HAP-1 (cell line): ENCODE measurements around the gene SMIM5.

Experiments used
- DNase-seq, 2 experiments: peaks; one replicate each; pipeline ENCODE4 v3.0.0-alpha.2; 2016 to 2020; ENCODE audit warnings: low spot score in 2 of 2
- H3K27me3 ChIP-seq: fragments of 250-450 bp; sonication (Bioruptor Pico); 2 replicates; pipeline ENCODE4 v1.5.1; 2020; ENCODE audit warnings: low read depth, mild to moderate bottlenecking, moderate library complexity
- H3K36me3 ChIP-seq: fragments of 250-450 bp; sonication (Bioruptor Pico); replicated peaks from 2 replicates; pipeline ENCODE4 v1.5.1; 2020; ENCODE audit warnings: mild to moderate bottlenecking
- H3K4me1 ChIP-seq: fragments of 250-450 bp; sonication (Bioruptor Pico); 2 replicates; pipeline ENCODE4 v1.5.1; 2020; ENCODE audit warnings: mild to moderate bottlenecking
- H3K4me3 ChIP-seq: fragments of 250-450 bp; sonication (Bioruptor Pico); 2 replicates; pipeline ENCODE4 v1.5.1; 2020; ENCODE audit warnings: mild to moderate bottlenecking, moderate library complexity
- H3K9me3 ChIP-seq: fragments of 250-450 bp; sonication (Bioruptor Pico); 2 replicates; pipeline ENCODE4 v1.5.1; 2020; ENCODE audit warnings: mild to moderate bottlenecking, moderate library complexity
- in situ Hi-C: fragments of 300-500 bp; cut with MboI; formaldehyde crosslinking; loops from 3 replicates; pipeline ENCODE4 v1.14.3; 2020; ENCODE audit warnings: low sequenced_read_pairs, inconsistent platforms, mixed read lengths

The SMIM5 gene

GRCh38 chr17:75645501-75645888 is 12.3 kb downstream of the SMIM5 start:
- peaks cover 8% of the 10 kb centered on the region for H3K36me3 ChIP-seq

DNA sequence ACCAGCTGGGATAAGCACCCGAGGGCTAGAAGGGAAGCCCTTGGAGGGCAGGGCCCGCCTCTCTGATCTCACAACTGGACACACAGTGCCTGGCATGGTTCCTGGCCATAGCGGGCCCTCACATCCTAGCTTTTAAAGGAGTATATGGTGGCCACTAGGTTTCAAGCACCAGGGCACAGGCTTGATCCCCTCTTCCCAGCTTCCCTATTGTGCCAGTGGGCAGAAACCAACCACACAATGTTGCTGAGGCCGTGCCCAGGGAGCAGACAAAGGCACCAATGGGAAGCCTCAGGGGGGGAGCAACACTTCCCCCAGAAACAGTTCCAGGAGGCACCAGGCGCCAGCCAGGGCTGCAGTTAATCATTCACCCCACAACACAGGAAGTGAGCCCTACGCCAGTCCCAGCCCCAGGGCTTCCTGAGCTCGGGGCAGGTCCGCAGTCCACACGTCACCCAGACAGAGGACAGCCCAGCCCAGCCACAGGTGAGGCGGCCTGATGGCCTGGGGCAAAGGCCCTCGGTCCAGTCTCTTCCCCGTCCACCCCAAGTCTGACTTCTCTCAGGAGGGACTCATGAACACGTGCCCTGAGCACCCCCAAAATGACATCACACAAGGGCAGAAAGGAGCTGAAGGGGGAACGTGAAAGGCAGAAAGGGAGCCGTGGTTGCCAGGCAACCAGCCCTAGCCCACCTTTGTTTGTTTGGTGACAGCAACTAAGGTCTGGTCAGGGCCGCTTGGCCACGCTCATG is 12.8 kb downstream of the SMIM5 start:
- no peaks in the 10 kb centered on the region for H3K9me3 ChIP-seq
- H3K27me3 ChIP-seq: no peaks in the 10 kb centered on the region
- no peak overlapping the region for H3K4me3 ChIP-seq
- H3K36me3 ChIP-seq: peaks cover 13% of the 10 kb centered on the region
- DNase-seq: no peak
- H3K4me1 ChIP-seq: peaks cover 11% of the 10 kb centered on the region
- in situ Hi-C loops: no loop called here

More at GRCh38 chr17:75645501-75645888, 12.3 kb downstream of the SMIM5 start:
- Histone ChIP-seq H3K4me3 (no peak overlapping the region), H3K27me3 (no peaks in the 10 kb centered on the region), H3K9me3 (no peaks in the 10 kb centered on the region), H3K4me1 (peaks cover 11% of the 10 kb centered on the region)
- in situ Hi-C loops: no loop called here
- DNase-seq: no peak

- Histone ChIP-seq H3K27me3 (no peaks in the 10 kb centered on the region), H3K4me1 (peaks cover 11% of the 10 kb centered on the region), H3K4me3 (no peak overlapping the region), H3K36me3 (peaks cover 19% of the 10 kb centered on the region), H3K9me3 (no peaks in the 10 kb centered on the region)
- DNase-seq: no peak
- in situ Hi-C loops: no loop called here
These were observed 13.4 kb downstream of the SMIM5 start for GRCh38 chr17:75646638-75646992.

- no peaks in the 10 kb centered on the region for H3K27me3 ChIP-seq
- H3K36me3 ChIP-seq: peaks cover 21% of the 10 kb centered on the region
- peaks cover 11% of the 10 kb centered on the region for H3K4me1 ChIP-seq
- in situ Hi-C loops: no loop called here
- H3K4me3 ChIP-seq: no peak overlapping the region
- no peak for DNase-seq
- no peaks in the 10 kb centered on the region for H3K9me3 ChIP-seq
These were observed 13.8 kb downstream of the SMIM5 start for GRCh38 chr17:75647061-75647460.

GRCh38 chr17:75647921-75648320 is 14.7 kb downstream of the SMIM5 start:
- H3K4me3 ChIP-seq: no peak overlapping the region
- H3K4me1 ChIP-seq: peaks cover 8% of the 10 kb centered on the region
- in situ Hi-C loops: no loop called here
- no peaks in the 10 kb centered on the region for H3K9me3 ChIP-seq
- DNase-seq: no peak
- H3K27me3 ChIP-seq: no peaks in the 10 kb centered on the region
- H3K36me3 ChIP-seq: peaks cover 21% of the 10 kb centered on the region

DNA sequence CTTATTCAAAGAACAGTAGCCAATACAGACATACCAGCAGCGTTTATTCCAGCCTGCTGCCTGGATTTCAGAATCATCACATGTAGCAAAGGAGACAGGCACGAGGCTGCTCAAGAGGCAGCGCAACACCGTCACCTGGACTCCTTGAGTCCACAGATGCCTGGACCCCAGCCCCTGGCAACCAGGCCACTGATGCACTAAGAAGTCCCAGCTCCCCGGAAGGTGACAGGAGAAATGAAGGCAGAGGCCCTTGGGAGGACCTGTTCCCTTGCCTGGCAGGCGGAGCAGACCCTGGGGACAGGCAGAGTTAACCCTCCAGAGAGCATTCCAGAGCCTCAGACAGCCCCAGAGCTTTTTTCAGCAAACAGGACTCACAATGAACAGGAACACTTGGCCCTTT is 16.5 kb downstream of the SMIM5 start:
- peaks cover 28% of the 10 kb centered on the region for H3K36me3 ChIP-seq
- H3K4me3 ChIP-seq: no peak overlapping the region
- H3K9me3 ChIP-seq: no peaks in the 10 kb centered on the region
- DNase-seq: no peak
- H3K4me1 ChIP-seq: no peaks in the 10 kb centered on the region
- in situ Hi-C loops: no loop called here
- H3K27me3 ChIP-seq: no peaks in the 10 kb centered on the region

DNA sequence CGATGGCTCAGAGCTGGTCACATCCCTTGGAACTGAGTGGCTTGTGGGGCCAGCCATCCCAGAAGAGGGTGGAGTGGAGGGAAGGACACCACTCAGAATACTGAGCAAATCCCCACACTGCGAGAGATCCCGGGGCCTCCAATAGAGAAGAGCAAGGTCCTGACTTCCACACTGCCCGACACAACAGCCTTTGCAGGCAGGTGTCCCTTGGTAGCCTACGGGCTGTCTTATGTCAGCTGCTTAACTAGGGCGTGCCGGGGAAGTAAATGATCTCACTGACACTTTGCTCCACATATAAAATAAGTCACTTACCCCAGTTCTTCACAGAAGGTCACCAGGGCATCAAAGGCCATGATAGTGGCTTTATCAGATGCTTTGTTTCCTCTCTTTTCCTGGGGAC is 17.6 kb downstream of the SMIM5 start:
- no peak for DNase-seq
- Histone ChIP-seq H3K4me1 (no peaks in the 10 kb centered on the region), H3K27me3 (no peaks in the 10 kb centered on the region), H3K36me3 (peaks cover 33% of the 10 kb centered on the region), H3K4me3 (no peak overlapping the region), H3K9me3 (no peaks in the 10 kb centered on the region)
- in situ Hi-C loops: no loop called here

DNA sequence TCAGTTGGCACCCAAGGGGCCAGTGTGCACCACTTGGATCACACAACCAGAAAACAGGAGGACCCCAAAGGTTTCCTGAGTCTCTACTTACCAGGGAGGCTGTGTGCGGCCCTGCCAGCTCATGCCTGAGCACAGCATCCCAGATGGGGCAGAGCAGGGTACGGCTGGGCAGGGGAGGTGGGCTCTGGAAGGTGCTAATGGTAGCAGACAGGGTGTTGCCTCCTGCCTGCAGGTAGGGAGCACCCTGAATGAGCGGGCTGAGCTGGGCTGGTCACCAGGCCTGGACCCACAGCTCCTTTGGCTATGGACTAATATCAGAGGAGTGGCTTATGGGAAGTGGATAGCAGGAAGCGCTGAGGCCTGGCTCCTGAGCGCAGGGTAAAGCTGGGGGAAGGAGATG is 19.1 kb downstream of the SMIM5 start:
- Histone ChIP-seq H3K36me3 (peaks cover 37% of the 10 kb centered on the region), H3K4me1 (no peaks in the 10 kb centered on the region), H3K27me3 (no peaks in the 10 kb centered on the region), H3K4me3 (no peak overlapping the region), H3K9me3 (no peaks in the 10 kb centered on the region)
- no peak for DNase-seq
- in situ Hi-C loops: no loop called here

GRCh38 chr17:75652934-75653549 is 19.8 kb downstream of the SMIM5 start:
- Histone ChIP-seq H3K4me3 (no peak overlapping the region), H3K27me3 (no peaks in the 10 kb centered on the region), H3K36me3 (peaks cover 40% of the 10 kb centered on the region), H3K9me3 (no peaks in the 10 kb centered on the region), H3K4me1 (no peaks in the 10 kb centered on the region)
- in situ Hi-C loops: no loop called here
- peak; percentile 28 to 62 for DNase-seq

DNA sequence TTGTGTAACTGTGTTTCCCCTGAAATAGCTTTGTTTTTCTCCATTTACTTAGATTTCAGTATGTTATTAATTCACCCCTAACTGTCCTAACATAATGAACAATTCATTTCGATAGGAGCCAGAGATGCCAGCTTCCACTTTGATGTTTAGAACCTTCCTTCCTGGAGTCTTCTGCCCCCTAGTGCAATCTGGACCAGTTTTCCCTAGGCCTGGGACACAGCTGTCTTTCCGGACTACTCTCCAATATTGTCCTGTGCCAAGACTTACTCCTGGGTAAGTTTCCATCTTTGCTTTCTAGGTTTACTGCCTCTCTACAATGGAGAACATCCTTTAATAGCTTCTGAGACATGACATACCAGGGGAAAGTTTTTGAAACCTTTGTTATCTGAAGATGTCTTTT is 20.9 kb downstream of the SMIM5 start:
- in situ Hi-C loops: no loop called here
- no peak for DNase-seq
- Histone ChIP-seq H3K4me1 (no peaks in the 10 kb centered on the region), H3K27me3 (no peaks in the 10 kb centered on the region), H3K36me3 (peaks cover 42% of the 10 kb centered on the region), H3K9me3 (no peaks in the 10 kb centered on the region), H3K4me3 (no peak overlapping the region)

DNA sequence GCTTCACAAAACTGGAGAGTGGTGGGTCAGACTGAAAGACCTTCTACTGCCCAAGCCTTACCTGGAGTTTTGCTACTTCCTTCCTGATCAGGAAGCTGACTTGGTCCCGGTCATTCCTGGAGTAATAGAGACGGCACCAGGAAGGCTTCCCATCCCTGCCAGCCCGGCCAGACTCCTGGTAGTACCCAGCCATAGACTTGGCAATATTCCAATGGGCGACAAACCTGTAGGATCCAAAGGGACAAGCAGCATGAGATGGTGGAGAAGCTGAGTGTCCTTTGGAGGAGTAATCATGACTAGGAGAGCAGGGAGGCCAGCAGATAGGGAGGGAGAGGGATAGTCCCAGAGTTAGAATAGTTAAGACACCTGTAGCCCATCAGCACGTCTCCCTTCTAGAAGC is 25.0 kb downstream of the SMIM5 start:
- Histone ChIP-seq H3K4me3 (no peak overlapping the region), H3K4me1 (no peaks in the 10 kb centered on the region), H3K9me3 (no peaks in the 10 kb centered on the region), H3K36me3 (peaks cover 44% of the 10 kb centered on the region), H3K27me3 (no peaks in the 10 kb centered on the region)
- no peak for DNase-seq
- in situ Hi-C loops: no loop called here

- no peak for DNase-seq
- no peaks in the 10 kb centered on the region for H3K27me3 ChIP-seq
- no peak overlapping the region for H3K4me3 ChIP-seq
- H3K36me3 ChIP-seq: peaks cover 32% of the 10 kb centered on the region
- in situ Hi-C loops: no loop called here
- peaks cover 9% of the 10 kb centered on the region for H3K4me1 ChIP-seq
- H3K9me3 ChIP-seq: no peaks in the 10 kb centered on the region
These were observed 28.3 kb downstream of the SMIM5 start for GRCh38 chr17:75661531-75661930.

GRCh38 chr17:75662511-75662910 is 29.3 kb downstream of the SMIM5 start:
- Histone ChIP-seq H3K36me3 (peaks cover 30% of the 10 kb centered on the region), H3K27me3 (no peaks in the 10 kb centered on the region), H3K9me3 (no peaks in the 10 kb centered on the region), H3K4me1 (peaks cover 9% of the 10 kb centered on the region), H3K4me3 (no peak overlapping the region)
- in situ Hi-C loops: no loop called here
- no peak for DNase-seq

DNA sequence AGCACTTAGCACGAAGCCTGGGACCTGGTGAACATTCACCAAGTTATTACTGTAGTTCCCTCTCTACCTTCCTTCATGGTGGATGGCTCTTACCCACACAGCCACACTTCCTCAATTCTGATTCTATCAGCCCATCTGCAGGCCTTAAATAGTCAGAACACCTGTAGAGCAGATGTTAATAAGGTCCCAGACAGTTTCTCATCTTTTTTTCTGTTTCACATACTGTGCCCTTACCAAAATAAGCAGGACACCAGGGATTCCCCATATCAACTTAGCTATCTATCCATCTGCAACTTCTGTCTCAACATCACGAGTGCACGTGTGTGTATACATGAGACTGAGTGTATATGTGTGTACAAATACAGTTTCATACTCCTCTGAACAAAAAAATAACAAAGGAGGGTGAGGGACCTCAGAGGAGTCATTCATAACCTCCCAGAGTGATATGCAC is 30.9 kb downstream of the SMIM5 start:
- peaks cover 32% of the 10 kb centered on the region for H3K36me3 ChIP-seq
- in situ Hi-C loops: no loop called here

More for the DNA sequence above, 30.9 kb downstream of the SMIM5 start:
- Histone ChIP-seq H3K27me3 (no peaks in the 10 kb centered on the region), H3K4me3 (no peak overlapping the region), H3K9me3 (no peaks in the 10 kb centered on the region), H3K4me1 (peaks cover 15% of the 10 kb centered on the region)
- DNase-seq: no peak
